ENCODE measurements around the gene KPNA6.

KPNA6 gene

DNA sequence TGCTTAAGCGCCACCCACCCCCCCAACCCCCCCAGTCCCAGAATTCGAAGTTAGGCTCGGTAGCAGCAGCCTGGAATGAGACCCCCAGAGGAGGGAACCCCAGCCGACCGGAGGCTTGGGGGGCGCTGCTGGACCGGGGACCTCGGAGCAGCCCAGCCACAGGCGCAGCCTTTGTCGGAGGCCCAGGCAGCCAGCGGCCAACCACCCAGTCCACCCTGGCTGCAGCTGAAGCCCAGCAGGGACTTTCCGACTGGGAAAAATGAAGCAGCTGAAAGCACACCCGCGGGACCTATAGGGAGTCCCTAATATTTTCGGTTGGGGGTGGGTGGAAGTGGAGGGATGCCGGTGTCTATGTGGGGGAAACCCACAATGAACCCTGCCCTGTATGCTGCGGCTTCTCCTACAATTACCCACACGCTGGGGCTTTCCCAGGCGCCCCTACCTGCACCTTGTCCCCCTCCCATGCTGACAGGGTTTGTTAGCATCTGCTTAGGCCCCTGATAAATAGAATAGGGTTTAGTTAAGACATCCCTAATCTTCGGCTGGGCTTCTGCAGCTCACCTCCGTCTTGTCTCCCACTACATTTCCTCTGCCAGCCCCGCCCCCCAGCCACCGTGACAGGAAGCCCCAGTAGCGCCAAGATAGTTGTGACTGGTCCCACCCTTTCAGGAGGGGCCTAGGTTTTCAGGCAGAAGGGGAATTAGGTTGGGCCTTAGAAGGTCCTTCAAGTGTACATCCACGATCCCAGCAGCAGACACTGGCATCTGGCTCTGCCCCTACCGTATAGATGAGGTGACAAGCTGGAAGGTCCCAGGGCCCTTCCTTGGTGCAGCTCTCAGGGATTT, 93.4 kb downstream of the KPNA6 start:
- TF ChIP-seq POLR2AphosphoS5 (IDR thresholded peaks at IDR 0.05; ENCODE audit: low read depth, low read length) (no peak), TAF1 (IDR thresholded peaks at IDR 0.05; ENCODE audit: borderline replicate concordance, insufficient read depth, low read length) (no peak), FOXP2 (optimal IDR thresholded peaks at IDR 0.05; ENCODE audit: borderline replicate concordance, extremely low read depth, extremely low read length, insufficient read depth) (no peak), SIN3A (IDR thresholded peaks at IDR 0.05; ENCODE audit: borderline replicate concordance, insufficient read depth, low read length) (0 out of 2 replicates have a peak, but pooled peaks have one; percentile 23)

DNA sequence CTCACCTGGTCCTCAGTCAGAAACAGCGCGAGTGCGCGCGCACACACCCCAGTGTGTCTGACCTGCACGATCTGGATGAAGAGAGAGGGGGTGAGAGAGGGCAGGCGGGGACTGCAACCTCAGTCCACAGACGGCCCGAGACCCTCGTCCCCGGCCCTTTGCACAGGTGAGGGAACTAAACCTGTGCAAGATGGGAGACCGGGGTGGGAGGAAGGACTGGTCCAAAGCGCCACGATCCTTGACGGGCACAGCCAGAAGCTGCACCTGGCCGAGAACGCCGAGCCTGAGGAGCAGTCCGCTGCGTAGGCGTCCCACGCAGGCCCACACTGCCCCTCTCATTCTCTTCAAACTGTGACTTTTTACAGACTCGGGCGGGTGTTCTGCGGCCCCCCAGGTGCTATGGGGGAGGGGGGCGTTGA, 97.1 kb downstream of the KPNA6 start:
- TF ChIP-seq FOXP2 (optimal IDR thresholded peaks at IDR 0.05; ENCODE audit: borderline replicate concordance, extremely low read depth, extremely low read length, insufficient read depth) (no peak), POLR2AphosphoS5 (IDR thresholded peaks at IDR 0.05; ENCODE audit: low read depth, low read length) (no peak), TAF1 (IDR thresholded peaks at IDR 0.05; ENCODE audit: borderline replicate concordance, insufficient read depth, low read length) (no peak), SIN3A (IDR thresholded peaks at IDR 0.05; ENCODE audit: borderline replicate concordance, insufficient read depth, low read length) (no peak)
- TF ChIP-seq, protein P1, sequence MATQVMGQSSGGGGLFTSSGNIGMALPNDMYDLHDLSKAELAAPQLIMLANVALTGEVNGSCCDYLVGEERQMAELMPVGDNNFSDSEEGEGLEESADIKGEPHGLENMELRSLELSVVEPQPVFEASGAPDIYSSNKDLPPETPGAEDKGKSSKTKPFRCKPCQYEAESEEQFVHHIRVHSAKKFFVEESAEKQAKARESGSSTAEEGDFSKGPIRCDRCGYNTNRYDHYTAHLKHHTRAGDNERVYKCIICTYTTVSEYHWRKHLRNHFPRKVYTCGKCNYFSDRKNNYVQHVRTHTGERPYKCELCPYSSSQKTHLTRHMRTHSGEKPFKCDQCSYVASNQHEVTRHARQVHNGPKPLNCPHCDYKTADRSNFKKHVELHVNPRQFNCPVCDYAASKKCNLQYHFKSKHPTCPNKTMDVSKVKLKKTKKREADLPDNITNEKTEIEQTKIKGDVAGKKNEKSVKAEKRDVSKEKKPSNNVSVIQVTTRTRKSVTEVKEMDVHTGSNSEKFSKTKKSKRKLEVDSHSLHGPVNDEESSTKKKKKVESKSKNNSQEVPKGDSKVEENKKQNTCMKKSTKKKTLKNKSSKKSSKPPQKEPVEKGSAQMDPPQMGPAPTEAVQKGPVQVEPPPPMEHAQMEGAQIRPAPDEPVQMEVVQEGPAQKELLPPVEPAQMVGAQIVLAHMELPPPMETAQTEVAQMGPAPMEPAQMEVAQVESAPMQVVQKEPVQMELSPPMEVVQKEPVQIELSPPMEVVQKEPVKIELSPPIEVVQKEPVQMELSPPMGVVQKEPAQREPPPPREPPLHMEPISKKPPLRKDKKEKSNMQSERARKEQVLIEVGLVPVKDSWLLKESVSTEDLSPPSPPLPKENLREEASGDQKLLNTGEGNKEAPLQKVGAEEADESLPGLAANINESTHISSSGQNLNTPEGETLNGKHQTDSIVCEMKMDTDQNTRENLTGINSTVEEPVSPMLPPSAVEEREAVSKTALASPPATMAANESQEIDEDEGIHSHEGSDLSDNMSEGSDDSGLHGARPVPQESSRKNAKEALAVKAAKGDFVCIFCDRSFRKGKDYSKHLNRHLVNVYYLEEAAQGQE (IDR thresholded peaks at IDR 0.05; ENCODE audit: insufficient read depth in 1 of 2, low read depth in 2 of 2, low read length in 2 of 2), result no peak

DNA sequence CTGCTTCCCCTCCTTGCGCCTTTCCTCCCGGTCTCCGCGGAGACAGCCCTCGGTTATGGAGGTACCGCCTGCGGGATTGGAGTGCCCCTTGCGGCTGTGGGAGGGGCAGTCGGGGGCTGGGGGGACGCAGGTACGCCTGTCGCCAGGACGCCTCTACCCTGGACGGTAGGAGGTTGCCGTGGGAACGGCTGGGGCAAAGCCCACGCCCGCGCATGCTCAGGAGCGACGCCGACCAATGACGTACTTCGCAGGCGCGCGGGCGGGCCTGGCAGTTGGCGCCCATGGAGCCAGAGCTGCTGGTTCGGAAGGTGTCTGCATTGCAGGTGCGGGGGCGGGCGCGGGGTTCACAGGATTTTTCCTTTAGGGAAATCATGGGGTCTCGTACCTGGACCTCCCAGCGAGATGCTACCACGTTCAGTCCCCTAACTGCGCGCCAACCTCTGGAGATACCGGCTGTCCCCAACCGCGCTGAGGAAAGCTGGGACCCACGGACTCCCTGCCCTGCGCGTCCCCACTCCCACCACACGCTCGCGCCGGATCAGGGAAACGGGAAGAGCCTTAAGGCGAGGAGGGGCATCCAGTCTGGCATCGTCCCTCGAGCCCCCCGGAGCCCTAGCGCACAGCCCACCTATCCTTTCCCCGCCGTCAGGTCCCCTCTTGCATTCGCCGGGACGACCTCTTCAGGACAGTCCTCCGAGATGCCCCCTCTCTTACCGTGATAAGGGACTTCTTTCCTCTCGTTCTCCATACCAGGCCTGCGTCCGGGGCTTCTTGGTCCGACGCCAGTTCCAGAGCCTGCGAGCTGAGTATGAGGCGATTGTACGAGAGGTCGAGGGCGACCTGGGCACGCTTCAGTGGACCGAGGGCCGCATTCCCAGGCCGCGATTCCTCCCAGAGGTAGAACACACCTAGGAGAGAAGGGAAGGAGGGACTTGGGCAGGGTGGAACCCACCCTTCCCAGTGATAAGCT, 97.8 kb downstream of the KPNA6 start, which contains the start of gene IQCC:
Gene IQCC (plus strand): TSS at position 271 of the 970 bp plus-strand sequence. CDS start 11 bp downstream, at position 282.
- TF ChIP-seq SIN3A (IDR thresholded peaks at IDR 0.05; ENCODE audit: borderline replicate concordance, insufficient read depth, low read length), result no peak
- peak; percentile 83 for TF ChIP-seq POLR2AphosphoS5 (IDR thresholded peaks at IDR 0.05; ENCODE audit: low read depth, low read length)
- peak; percentile 65 for TF ChIP-seq FOXP2 (optimal IDR thresholded peaks at IDR 0.05; ENCODE audit: borderline replicate concordance, extremely low read depth, extremely low read length, insufficient read depth)
- TF ChIP-seq, protein P1 (IDR thresholded peaks at IDR 0.05; ENCODE audit: insufficient read depth in 1 of 2, low read depth in 2 of 2, low read length in 2 of 2), result no peak
- TF ChIP-seq TAF1 (IDR thresholded peaks at IDR 0.05; ENCODE audit: borderline replicate concordance, insufficient read depth, low read length), result no peak

DNA sequence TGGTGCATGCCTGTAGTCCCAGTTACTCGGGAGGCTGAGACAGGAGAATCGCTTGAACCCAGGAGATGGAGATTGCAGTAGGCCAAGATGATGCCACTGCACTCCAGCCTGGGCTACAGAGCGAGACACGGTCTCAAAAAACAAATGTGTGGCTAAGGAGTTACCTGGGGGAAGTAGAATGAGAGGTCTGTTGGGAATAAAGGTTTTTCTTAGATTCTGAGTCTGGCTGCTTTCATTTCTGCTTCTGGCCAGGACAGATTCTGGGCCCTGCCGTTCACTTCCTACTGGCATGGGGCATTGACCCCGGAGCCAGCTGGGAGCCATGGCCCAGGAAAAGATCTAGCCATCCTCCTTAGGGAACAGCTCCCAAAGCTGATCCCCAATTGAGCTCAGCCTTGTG, 100.6 kb downstream of the KPNA6 start:
- TF ChIP-seq, protein P1 (IDR thresholded peaks at IDR 0.05; ENCODE audit: insufficient read depth in 1 of 2, low read depth in 2 of 2, low read length in 2 of 2), result no peak
- TF ChIP-seq SIN3A (IDR thresholded peaks at IDR 0.05; ENCODE audit: borderline replicate concordance, insufficient read depth, low read length), result no peak
- no peak for TF ChIP-seq POLR2AphosphoS5 (IDR thresholded peaks at IDR 0.05; ENCODE audit: low read depth, low read length)
- no peak for TF ChIP-seq TAF1 (IDR thresholded peaks at IDR 0.05; ENCODE audit: borderline replicate concordance, insufficient read depth, low read length)
- TF ChIP-seq FOXP2 (optimal IDR thresholded peaks at IDR 0.05; ENCODE audit: borderline replicate concordance, extremely low read depth, extremely low read length, insufficient read depth), result no peak

DNA sequence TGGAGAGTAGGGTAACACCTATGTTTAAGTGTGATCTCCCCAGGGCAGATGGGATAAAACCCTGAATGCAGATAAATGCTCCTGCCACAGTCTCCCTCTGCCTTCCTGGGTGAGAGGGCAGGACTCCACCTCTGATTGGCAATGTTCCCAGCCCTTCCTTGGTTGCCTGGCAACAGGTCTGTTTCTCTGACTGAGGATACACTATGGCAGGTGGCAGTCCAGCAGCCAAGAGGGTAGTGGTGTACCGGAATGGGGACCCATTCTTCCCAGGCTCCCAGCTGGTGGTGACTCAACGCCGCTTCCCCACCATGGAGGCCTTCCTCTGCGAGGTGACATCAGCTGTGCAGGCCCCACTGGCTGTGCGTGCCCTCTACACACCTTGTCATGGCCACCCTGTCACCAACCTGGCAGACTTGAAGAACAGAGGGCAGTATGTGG, 101.1 kb downstream of the KPNA6 start, which contains the start of gene DCDC2B:
Gene DCDC2B (plus strand): TSS at position 199 of the 438 bp plus-strand sequence. CDS start 5 bp downstream, at position 204.
- no peak for TF ChIP-seq SIN3A (IDR thresholded peaks at IDR 0.05; ENCODE audit: borderline replicate concordance, insufficient read depth, low read length)
- TF ChIP-seq TAF1 (IDR thresholded peaks at IDR 0.05; ENCODE audit: borderline replicate concordance, insufficient read depth, low read length), result no peak
- TF ChIP-seq FOXP2 (optimal IDR thresholded peaks at IDR 0.05; ENCODE audit: borderline replicate concordance, extremely low read depth, extremely low read length, insufficient read depth), result no peak
- TF ChIP-seq POLR2AphosphoS5 (IDR thresholded peaks at IDR 0.05; ENCODE audit: low read depth, low read length), result no peak
- TF ChIP-seq, protein P1 (IDR thresholded peaks at IDR 0.05; ENCODE audit: insufficient read depth in 1 of 2, low read depth in 2 of 2, low read length in 2 of 2), result no peak

Data from PFSK-1 (cell line).